RWPE2 (cell line): ENCODE data around the gene AGPAT2.
"Not testable (repeated sequence)": the region's sequence is repeated elsewhere in the genome, so short reads cannot be mapped to it uniquely, and the experiment has no call there.

ENCODE experiments used
- ATAC-seq: fragments of 200-7000 bp; cut with Tn5 transposase; 3 replicates; pipeline ENCODE4 v1.9.1; 2021; ENCODE audit warnings: low read depth
- DNase-seq: peaks from one replicate; pipeline ENCODE4 v3.0.0-alpha.2; 2020; ENCODE audit warnings: low spot score
- H3K27ac ChIP-seq: fragments of 450-650 bp; 2 replicates; pipeline ENCODE4 v1.5.1; 2017; ENCODE audit warnings: mild to moderate bottlenecking; ENCODE audit not compliant: poor library complexity, severe bottlenecking
- H3K27me3 ChIP-seq: fragments of 250-450 bp; sonication (Bioruptor Pico); 2 replicates; pipeline ENCODE4 v1.5.1; 2021; ENCODE audit warnings: mild to moderate bottlenecking, moderate library complexity; ENCODE audit not compliant: insufficient read depth, poor library complexity, severe bottlenecking
- H3K36me3 ChIP-seq: fragments of 250-450 bp; sonication (Bioruptor Pico); 2 replicates; pipeline ENCODE4 v1.5.1; 2020; ENCODE audit warnings: low read depth, mild to moderate bottlenecking, moderate library complexity
- H3K4me1 ChIP-seq: fragments of 250-450 bp; sonication (Bioruptor Pico); 2 replicates; pipeline ENCODE4 v1.5.1; 2021; ENCODE audit warnings: mild to moderate bottlenecking, moderate library complexity; ENCODE audit not compliant: insufficient read depth, poor library complexity, severe bottlenecking
- H3K4me3 ChIP-seq: fragments of 250-450 bp; sonication (Bioruptor Pico); 2 replicates; pipeline ENCODE4 v1.5.1; 2021; ENCODE audit warnings: mild to moderate bottlenecking, moderate library complexity; ENCODE audit not compliant: severe bottlenecking
- H3K9me3 ChIP-seq: fragments of 250-450 bp; sonication (Bioruptor Pico); 2 replicates; pipeline ENCODE4 v1.5.1; 2021; ENCODE audit warnings: mild to moderate bottlenecking, moderate library complexity; ENCODE audit not compliant: severe bottlenecking
- TF ChIP-seq, protein P1 (sequence below): fragments of 450-650 bp; IDR thresholded peaks from one replicate; pipeline ENCODE4 v1.5.1; 2017; ENCODE audit warnings: mild to moderate bottlenecking, moderate library complexity; ENCODE audit not compliant: poor library complexity, severe bottlenecking

The AGPAT2 gene

GRCh38 chr9:136707849-136708517 is 20.7 kb upstream of the AGPAT2 start:
- H3K27ac ChIP-seq, result no peak overlapping the region
- ATAC-seq, result no peak
- TF ChIP-seq, protein P1, sequence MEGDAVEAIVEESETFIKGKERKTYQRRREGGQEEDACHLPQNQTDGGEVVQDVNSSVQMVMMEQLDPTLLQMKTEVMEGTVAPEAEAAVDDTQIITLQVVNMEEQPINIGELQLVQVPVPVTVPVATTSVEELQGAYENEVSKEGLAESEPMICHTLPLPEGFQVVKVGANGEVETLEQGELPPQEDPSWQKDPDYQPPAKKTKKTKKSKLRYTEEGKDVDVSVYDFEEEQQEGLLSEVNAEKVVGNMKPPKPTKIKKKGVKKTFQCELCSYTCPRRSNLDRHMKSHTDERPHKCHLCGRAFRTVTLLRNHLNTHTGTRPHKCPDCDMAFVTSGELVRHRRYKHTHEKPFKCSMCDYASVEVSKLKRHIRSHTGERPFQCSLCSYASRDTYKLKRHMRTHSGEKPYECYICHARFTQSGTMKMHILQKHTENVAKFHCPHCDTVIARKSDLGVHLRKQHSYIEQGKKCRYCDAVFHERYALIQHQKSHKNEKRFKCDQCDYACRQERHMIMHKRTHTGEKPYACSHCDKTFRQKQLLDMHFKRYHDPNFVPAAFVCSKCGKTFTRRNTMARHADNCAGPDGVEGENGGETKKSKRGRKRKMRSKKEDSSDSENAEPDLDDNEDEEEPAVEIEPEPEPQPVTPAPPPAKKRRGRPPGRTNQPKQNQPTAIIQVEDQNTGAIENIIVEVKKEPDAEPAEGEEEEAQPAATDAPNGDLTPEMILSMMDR, result no peak
- no peak for DNase-seq
- H3K4me3 ChIP-seq, result no peak overlapping the region
- peaks cover 11% of the 10 kb centered on the region for H3K27me3 ChIP-seq
- H3K36me3 ChIP-seq, result no peaks in the 10 kb centered on the region
- H3K4me1 ChIP-seq, result no peaks in the 10 kb centered on the region
- no peaks in the 10 kb centered on the region for H3K9me3 ChIP-seq

DNA sequence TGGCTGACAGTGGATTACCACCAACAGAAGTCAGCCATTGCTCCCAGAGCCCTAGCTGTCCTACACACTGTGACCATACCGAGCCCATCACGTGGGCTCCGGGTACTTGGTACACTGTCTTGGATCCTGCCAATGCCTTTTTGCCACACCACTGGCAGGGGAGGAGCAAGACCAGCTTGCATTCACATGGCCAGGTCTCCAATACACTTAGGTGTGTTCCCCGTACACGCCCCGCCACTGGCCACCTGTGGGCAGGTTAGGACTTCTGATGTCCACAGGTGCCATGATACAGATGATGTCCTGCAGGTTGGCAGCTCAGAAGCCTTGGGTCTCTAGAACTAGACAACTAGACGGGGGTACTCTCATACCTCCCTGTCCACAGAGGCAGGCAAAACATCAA is 19.8 kb upstream of the AGPAT2 start:
- TF ChIP-seq, protein P1, result no peak
- no peak overlapping the region for H3K27ac ChIP-seq

DNA sequence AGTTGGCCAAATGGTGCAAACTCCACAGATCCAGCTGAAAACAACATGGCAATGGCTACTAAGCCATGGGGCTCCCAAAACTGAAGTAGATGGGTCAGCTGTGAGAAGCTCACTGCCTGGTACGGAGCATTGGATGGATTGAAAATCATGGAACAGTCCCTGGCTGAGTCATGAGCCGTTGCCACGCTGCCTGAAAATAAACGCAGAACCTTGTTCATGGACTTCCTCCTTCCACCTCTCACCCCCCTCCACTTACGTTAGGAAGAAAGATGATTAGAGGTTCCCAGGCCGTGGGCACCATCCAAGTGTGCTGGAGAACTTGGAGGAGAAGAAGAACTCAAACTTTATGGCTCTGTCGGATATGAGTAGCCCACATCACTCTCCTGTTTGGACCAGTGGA is 18.3 kb upstream of the AGPAT2 start:
- TF ChIP-seq, protein P1, result no peak

More for the DNA sequence above, 19.8 kb upstream of the AGPAT2 start:
- no peak for DNase-seq
- Histone ChIP-seq H3K9me3 (no peaks in the 10 kb centered on the region), H3K4me3 (no peak overlapping the region), H3K4me1 (no peaks in the 10 kb centered on the region), H3K36me3 (no peaks in the 10 kb centered on the region), H3K27me3 (peaks cover 6% of the 10 kb centered on the region)
- ATAC-seq, result no peak

GRCh38 chr9:136704741-136705140 is 17.5 kb upstream of the AGPAT2 start:
- DNase-seq, H3K9me3 ChIP-seq, H3K27ac ChIP-seq, H3K36me3 ChIP-seq, H3K27me3 ChIP-seq, ATAC-seq, H3K4me1 ChIP-seq, H3K4me3 ChIP-seq: not testable (repeated sequence)

More for the DNA sequence above, 18.3 kb upstream of the AGPAT2 start:
- ATAC-seq (no peak), DNase-seq (no peak)
- Histone ChIP-seq H3K4me3 (no peak overlapping the region), H3K36me3 (no peaks in the 10 kb centered on the region), H3K4me1 (no peaks in the 10 kb centered on the region), H3K27ac (no peak overlapping the region), H3K9me3 (no peaks in the 10 kb centered on the region), H3K27me3 (peaks cover 7% of the 10 kb centered on the region)

DNA sequence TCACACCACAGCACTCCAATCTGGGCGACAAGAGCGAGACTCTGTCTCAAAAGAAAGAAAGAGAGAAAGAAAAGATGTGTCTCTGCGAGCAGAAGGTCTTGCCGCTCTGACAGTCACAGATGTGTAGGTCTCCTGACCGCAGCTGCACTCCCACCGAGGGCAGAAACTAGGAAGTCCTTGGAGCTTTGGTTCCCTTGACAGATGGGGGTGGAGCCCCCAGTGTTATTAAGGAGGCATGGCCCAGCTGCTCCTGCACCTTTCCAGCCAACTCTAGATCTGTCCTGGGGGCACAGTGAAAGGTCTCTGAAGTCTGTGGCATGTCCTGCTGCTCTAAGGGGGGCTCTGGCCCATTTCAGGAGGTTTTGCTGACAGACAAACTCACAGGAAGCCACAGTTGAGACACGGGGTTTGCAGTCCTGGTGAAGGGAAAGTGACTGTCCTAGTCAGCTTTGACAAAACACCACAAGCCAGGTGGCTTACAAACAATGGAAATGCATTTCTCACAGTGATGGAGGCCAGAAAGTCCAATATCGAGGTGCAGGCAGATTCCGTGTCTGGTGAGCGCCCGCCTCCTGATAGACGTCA is 16.1 kb upstream of the AGPAT2 start:
- H3K4me1 ChIP-seq, result no peaks in the 10 kb centered on the region
- TF ChIP-seq, protein P1, result no peak
- no peaks in the 10 kb centered on the region for H3K36me3 ChIP-seq
- no peak overlapping the region for H3K27ac ChIP-seq
- no peak overlapping the region for H3K4me3 ChIP-seq
- ATAC-seq (no peak), DNase-seq (no peak)
- H3K27me3 ChIP-seq, result peaks cover 7% of the 10 kb centered on the region
- no peaks in the 10 kb centered on the region for H3K9me3 ChIP-seq
